Hematopoietic multipotent progenitor cell treated with erythropoietin and hydrocortisone succinate and interleukin-3 and kit ligand, for 4 days (in vitro differentiated cells): ENCODE data around the gene MS4A7.
A peak's percentile ranks its signal among the peaks of the same experiment; 100 is the strongest.
"Not testable (repeated sequence)": the region's sequence is repeated elsewhere in the genome, so short reads cannot be mapped to it uniquely, and the experiment has no call there.

Source experiments
- DNase-seq: peaks from one replicate; pipeline ENCODE4 v3.0.0-alpha.2; 2015

MS4A7 gene, protein sequence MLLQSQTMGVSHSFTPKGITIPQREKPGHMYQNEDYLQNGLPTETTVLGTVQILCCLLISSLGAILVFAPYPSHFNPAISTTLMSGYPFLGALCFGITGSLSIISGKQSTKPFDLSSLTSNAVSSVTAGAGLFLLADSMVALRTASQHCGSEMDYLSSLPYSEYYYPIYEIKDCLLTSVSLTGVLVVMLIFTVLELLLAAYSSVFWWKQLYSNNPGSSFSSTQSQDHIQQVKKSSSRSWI

DNA sequence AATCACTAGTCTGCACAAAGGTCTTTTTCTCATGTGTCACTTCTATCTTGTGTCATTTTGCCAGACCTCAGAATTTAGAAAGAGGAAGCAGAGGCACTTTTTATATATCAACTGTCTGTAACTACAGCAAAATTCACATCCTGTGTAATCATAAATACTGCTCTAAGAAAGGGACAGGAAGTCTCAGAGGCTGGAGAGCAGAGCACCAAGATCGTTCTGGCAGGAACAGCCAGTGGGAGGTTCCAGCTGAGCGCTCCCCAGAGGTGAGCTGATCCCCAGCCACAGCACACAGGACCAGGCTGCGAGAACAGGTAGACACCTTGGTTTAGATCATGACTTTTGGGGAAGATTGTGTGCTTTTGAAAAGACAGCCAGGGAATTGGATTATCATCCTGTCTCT is at the start of gene MS4A7:
TSS of gene MS4A7 (plus strand) at position 179 of the 400 bp plus-strand sequence. CDS start 4,610 bp downstream, outside the sequence.
- peak; percentile 85 for DNase-seq

DNA sequence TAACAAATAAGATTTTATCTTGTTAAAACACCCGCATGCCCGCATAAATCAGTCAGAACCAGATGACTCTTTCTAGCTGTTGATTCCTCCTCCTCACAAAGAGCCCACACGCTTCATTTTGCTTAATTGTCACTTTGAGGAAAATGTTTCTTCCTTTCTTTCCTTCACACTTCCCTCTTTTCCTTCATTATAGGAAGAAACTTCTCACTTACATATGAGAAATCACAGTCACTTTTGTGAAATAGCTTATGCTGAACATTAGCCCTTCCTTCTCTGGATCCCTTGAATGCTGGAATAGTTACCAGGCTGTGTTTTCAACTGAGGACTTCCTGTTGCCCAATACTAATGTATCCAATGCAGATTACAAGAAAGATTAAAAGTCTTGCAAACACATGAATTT is 45.5 kb upstream of the MS4A7 start:
- no peak for DNase-seq

DNA sequence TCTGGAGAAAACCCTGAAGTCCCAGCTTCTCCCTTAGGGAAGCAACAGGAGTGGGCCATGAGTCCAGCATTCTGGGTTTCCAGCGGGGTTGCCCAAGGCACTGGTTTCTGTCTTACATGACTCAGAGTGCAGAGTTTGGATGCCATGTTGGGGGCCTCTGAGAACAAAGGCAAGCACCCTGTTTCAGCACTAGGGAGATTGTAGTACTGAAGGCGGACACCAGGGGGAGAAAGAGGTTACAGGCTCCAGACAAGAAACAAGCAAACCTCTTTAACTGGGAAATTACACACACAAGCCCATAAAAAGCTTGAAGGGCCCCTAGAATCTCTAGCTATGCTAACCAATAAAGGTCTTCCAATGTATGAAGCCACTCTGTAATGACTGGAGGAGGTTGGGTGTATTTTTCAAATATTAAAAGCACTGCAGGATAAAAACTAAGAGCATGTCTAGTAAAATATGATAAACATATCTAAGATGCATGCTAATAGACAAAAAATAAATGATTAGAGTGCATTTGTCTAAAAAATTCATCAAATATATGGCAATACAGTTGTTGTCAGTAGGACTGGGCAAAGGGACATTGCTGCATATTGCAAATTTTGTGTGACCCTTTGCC is 44.2 kb upstream of the MS4A7 start:
- peak; percentile 85 for DNase-seq

DNA sequence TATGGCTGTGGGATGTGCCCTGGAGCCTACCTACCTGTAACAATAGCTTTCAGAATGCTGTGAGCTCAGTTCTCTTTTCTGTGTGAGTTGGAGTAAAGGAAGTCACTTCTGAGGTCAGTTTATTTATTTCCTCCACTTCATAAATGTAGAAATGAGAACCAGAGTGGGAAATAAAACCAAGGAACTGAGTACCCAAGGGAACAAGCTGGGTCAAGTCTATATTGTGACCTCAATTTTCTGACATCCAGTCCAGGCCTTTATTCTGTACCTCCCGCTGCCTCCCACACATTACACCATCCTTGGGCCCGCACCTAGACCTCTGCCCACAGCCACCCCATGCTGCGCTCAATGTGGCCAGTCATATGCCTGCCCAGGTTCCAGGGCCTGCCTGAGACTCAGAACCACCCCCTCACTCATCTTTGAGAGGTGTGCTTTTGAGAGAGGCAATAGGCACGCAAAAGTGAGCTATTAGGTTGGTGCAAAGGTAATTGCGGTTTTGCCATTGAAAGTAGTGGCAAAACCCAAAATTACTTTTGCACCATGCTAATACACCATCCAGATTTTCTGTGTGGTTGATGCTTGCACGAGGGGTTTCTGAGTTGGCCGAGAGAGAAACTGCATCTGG is 41.5 kb upstream of the MS4A7 start:
- DNase-seq, result no peak

DNA sequence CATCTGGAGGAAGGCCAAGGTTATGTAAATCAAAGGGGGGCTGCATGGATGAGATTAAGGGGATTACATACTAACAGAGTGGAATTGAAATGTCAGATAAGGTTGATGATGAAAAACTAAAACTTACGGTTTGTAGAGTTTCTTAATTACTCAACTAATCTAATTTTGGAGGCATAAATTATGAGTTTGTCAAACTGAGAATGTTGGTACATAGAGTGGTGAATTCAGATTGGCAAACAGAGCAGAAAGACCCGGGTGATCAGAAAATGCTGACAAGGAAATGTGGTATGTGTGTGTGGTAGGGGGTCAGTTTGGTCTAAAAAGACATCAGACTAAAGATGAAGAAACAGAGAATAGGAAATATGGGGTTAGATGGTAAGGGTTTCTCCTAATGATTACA is 40.3 kb upstream of the MS4A7 start:
- DNase-seq, result no peak

DNA sequence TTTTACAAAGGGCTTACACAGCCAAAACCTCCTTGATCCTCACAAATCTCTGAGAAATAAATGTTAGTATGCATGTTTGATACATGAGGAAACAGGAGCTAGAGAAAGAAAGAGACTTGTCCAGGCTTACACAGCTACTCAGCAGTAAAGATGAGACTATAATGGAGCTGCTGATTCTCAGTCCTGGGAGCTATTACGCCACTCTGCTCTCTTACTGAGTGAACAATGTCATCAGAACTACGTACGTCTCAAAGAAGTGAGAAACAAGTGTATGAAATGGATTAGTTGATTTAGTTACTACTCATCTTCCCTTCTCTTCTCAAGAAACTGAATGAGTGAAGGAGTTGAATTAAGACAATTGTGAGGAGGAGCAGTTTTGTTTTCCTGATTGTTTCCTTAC is 39.0 kb upstream of the MS4A7 start:
- DNase-seq, result no peak

DNA sequence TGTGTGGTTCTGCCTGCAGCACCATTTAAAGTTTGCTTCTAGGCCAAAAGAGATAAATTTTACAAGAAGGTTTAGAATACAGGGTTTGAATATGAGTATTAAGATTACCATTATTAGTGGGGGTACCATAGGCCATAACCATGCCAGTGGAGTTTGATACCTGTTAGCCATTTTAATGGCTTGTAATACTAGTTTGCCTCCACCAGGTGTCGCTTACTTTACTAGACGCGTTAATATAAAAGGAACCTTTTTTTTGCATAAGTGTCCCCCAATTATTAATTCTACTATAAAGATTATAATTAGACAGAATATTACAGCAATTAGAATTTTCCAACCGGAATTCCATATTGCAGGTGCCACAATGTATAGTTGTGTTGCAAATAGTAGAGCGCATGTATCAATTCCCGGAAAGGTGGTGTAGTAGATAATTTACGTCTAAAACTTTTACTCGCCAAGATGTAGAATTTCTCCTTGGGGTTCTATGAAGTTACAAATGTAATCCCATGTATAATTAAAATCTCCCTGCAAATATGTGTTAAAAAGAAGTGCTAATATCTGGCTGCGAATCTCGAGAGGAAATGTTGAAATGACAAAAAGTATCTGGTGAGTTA is 35.1 kb upstream of the MS4A7 start:
- peak; percentile 65 for DNase-seq

DNA sequence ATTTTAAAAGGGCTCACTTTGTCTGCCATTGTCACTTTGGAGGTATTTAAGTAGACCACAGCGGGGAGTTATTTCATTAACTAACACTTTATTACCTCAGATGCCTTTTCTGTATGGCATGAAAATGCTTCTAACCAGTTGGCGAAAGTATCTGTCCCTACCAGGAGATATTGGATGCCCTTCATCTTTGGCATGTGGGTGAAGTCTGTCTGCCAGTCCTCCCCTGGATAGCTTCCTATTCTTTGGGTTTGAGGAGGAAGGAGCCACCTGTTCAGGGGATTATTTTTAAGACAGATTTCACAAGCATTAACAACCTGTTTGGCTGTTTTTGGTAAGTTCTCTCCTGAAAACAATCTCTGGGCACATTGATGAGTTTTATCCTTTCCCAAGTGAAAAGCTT is 34.2 kb upstream of the MS4A7 start:
- no peak for DNase-seq

DNA sequence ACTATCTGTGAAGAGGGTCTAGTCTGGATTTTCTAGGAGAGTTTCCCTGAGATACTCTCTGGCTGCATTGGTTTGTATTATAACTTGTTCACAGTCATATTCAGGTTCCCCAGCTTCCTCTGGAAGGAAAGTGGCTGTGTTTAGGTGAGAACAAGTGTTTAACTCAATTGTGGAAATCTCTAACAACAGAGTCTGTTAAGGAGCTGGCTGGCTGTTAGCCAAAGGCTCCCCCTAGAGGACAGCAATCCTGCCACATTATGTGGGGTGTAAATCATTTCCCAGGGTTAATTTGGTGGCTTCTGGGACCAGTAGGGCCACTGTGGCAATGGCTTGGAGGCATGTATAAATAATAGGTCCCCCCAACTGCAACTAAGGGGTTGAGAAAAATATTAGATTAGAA is 32.8 kb upstream of the MS4A7 start:
- peak; percentile 77 for DNase-seq

DNA sequence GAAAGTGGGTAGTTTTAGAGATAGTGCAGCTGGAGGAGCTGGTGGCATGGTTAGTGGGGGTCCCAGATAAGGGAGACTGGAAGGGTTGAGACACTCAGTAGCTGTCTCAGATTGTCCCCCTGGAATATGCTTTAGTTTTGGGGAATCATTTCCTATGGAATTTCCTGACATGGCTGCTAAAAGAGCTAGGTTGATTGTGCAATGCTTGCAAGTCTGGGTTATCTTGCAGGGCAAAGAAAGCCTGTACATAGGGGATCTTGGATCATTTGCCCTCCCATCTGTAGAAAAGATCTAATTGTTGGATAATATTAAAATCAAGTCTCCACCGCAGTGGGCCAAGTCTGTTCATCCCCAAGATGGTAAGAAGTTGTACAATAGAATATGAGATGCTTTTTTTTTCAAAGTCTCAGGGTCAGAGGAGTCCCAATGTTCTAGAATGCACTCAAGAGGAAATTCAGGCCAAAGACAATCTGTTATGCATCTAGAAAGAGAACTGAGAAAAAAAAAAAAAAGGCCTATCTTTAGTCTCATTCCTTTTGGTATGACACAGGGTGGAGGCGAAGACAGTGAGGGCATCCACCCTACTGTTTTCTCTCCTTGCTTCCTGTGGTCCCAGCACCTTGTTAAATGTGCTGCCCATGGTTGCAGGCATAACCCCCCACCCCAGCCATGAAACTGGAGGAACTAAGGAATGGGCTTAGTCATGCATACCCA is 31.1 kb upstream of the MS4A7 start:
- DNase-seq, result no peak

DNA sequence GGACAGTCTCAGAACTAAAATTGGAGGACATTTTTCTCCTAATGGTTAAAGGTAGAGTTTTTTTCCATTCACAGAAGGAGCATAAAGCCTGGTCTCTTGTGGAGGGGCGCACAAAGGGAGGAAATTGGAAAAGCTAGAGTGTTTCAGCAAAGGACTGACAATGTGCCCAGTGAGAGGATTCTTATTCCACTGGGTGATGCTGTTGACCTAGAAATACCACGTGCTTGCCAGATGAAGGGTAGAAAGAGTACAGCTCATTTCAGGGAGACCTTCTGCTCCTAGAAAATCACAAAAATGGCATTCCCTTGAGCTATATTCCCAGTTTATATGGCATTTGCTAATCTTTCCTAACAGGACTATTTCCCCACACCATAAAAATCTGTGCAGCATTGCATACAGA is 30.2 kb upstream of the MS4A7 start:
- DNase-seq, result no peak

DNA sequence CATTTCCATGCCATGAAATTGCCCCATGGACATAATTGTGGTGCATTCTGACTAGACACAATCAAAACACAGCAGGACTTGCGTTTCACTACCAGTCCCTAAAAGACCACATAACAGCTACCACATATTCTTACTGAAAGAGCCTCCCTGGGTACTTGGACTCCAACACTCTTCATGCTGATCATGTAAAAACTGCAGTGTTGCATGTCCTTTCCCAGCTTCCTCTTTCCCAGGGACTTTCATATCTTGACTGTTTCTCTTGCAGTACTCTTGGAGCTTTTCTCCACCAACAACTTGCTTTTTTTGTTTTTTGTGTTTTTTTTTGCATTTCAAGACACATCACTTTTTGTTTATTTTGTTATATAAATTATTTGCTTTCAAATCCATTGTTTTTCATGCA is 28.3 kb upstream of the MS4A7 start:
- peak; percentile 15 for DNase-seq

DNA sequence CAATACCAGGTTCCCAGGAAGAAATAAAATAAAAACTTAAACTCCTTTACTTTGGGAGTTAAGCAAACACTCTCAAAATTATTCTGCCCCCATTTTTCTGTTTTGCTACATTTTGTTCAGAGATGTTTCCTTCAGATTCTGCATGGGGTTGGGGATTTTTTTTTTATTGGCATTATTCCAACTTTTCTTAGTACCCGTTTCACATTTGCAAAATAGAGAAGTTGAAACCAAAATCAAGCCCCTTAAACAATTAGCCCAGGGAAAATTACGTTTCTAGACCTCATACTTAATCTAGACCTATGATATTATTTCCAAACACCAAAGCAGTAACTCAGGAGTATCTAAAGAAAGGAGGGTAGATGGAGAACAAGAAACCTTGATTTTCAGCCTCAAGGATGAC is 20.6 kb upstream of the MS4A7 start:
- peak; percentile 53 for DNase-seq

DNA sequence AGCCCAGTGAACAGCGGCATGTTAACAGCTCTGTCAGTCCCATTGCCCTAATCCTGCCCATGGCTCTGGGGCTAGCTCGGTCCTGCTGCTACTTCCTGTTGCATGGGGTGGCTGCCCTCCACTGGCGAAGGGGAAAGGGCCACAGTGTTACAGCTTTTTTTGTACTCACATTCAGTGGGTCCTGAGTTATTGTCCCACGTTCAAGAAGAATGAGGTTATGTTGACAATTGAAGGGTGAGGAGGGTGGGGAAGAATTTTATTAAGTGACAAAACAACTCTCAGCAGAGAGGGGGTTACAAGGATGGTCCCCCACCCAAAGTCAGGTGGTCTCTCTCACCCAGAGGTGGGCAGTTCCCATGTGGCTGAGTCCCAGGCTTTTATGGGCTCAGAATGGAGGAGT is 17.7 kb upstream of the MS4A7 start:
- no peak for DNase-seq

DNA sequence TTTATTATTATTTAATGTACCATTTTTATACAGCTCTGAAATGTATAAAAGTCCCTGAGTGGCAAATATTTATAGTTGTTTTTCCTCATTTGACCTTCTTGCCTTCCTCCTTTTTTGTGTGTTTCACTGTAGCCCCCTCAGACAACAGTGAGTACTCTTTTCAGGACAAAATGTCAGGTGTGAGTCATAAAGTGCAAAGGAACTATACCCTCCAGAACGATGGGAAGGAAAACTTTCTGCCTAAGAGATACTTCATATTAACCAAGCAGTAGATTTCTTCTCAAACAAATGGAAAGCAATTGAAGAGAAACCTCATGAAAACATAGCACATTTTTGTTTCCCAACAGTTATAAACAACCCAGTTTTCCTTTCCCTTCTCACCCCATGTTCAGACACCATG is 16.1 kb upstream of the MS4A7 start:
- no peak for DNase-seq

DNA sequence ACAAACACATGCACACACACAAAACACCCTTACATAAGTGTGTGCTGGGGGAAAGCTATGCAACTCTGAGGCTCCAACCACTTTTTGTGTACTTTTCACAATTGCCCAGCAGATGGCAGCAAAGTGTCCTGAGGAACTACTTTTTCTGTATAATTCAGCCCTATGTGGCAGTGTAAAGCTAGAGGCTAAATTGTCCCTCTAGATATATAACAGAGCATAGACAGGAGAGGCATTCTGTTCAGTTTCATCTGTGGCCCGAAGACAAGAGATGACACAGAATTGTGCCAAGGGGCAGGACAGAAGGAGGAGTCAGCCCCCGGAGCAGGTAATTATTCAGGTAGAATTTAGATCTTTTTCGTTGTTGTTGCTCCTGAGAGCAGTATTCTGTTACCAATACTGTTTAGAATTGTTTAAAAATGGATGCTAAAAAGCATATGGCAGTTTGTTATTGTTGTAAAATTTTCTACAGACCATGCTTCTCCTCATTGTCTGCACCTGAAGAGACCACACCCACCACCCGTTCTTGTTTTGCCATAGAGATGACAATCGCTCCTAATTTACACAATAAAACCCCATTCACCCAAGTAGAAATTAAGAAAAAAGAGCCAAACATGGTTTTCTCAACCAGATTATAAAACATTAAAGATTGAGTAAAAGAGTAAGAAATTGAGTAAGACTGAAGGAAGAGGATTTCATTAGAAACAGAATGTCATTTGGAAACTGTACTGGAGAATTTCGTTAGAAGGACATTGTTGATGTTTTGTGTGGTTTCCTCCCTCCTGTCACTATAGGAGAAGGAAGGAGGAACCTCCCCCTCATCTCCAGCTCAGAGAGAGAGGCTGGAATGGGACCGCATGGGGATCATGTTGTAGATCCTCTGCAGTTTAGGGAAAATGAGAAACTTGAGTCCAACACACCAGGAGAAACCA is 14.5 kb upstream of the MS4A7 start:
- DNase-seq, result peak; percentile 87

DNA sequence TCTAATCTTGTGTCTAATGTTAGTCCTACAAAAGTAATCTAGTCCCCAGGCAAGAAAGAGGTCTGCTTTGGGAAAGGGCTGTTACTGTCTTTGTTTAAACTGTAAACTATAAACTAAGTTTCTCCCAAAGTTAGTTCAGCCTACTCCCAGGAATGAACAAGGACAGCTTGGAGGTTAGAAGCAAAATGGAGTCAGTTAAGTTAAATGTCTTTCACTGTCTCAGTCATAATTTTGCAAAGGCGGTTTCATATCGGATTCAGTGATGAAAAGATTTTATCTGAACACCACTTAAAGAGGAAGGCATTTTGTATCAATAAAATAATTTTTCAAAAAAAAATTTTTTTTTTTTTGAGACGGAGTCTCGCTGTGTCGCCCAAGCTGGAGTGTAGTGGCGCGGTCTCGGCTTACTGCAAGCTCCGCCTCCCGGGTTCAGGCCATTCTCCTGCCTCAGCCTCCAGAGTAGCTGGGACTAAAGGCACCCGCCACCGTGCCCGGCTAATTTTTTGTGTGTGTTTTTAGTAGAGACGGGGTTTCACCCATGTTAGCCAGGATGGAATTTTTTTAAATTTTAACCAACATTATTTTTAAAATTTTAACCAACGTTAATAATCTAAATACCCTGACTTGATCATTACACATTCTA is 11.9 kb upstream of the MS4A7 start:
- not testable (repeated sequence) for DNase-seq

DNA sequence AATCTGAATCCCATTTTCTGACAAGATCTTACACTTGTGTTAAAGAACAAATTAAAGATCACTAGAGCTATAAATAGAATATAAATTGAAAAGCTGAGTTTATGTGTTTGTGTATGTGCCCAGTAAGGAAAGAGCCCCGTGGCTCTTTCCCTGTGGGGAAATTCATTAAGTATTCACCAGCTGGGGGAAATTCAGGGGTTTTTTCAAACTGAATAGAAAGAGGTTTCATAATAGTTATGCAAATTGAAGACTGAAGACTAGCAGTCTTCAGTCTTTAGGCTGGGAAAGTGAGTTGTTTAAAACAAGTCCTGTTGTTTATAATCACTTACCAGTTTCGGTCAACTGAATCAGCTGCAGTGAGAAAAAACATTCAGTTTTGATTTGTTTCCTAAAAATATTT is 11.3 kb upstream of the MS4A7 start:
- DNase-seq, result no peak

DNA sequence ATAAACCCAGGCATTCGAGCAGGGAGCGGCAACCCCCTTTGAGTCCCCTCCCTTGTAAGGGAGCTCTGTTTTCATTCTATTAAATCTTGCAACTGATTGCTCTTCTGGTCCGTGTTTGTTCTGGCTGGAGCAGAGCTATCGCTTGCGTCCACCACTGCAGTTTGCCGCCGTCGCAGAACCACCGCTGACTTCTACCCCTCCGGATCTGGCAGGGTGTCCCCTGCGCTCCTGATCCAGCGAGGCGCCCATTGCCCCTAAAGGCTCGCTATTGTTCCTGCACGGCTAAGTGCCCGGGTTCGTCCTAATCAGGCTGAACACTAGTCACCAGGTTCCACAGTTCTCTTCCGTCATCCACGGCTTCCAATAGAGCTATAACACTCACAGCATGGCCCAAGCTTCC is 10.4 kb upstream of the MS4A7 start:
- no peak for DNase-seq

DNA sequence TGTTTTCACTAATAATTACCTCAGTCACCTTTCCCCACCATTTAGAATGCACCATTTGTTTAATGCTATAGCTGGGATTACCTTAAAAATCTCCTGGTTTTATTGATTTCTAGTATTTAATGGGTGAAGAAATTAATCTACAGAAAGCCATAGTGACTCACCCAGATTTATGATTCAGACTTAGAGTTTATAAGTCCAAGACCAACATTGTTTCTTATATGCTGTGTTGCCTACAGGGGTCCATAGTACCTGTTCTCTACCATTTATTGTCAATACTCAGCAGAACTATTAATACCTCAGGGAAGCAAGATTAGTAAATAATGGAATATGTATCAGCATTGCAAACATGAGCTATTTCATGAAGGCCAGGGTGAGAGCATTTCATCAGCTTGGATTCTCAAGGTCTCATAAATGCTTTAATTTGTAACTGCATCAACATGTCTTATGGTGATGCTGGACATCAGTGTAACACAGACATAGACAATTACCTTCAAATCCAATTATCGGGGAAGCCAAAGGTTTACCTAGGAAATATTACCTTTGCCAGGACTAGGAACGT is 8.0 kb upstream of the MS4A7 start:
- no peak for DNase-seq

DNA sequence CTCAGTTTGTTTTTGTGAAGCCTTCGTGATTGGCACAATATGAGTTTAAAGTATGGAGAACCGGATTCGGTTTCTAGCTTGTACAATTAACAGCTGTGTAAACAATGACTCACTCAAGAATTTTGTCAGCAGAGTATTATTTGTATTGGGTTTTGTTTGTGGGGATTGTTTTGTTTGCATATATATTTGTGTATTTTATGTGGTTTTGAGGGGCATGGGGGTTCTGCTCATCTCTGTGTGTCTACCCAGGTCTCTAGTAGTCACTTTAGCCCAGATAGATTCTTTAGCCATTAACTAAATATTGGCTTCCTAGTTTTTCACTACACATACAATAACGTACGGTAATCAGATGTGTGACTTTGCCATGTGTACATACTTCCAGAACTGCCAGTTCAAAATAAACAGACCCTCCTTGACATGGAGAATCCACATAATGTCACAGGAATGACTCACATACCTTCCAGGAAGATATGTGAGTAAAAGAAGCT is 7.5 kb upstream of the MS4A7 start:
- DNase-seq, result no peak
